ENCODE measurements around the gene GALT. TPM values are rescaled to one million over a fixed set of nuclear protein-coding genes. Genes with fewer than 3 reads are reported as not detected.

GALT gene
- total and polyA plus RNA-seq, 4 donors: 58.6 to 196 (median 115) TPM

- Histone ChIP-seq H3K27ac (ENCODE audit: low read depth in 1 of 2, low read length in 2 of 2) (peak overlapping the region; percentile 86 to 91), H3K27me3 (ENCODE audit: control insufficient read depth in 4 of 4, insufficient read depth in 4 of 4, low read length in 3 of 4) (no peaks in the 10 kb centered on the region)
Measured at GRCh38 chr9:34630402-34631154, 15.9 kb upstream of the GALT start.

More at GRCh38 chr9:34630402-34631154, 15.9 kb upstream of the GALT start:
- Histone ChIP-seq H3K9ac (ENCODE audit: low read depth in 1 of 2, low read length in 2 of 2) (peak overlapping the region in 1 of 2 donors; percentile 21), H3K9me3 (ENCODE audit: control insufficient read depth in 4 of 4, low read length in 3 of 4) (no peaks in the 10 kb centered on the region), H3K4me3 (ENCODE audit: low read depth in 1 of 3, low read length in 3 of 3) (peak overlapping the region; percentile 10 to 52 (median 36)), H3K4me1 (ENCODE audit: control insufficient read depth in 4 of 4, insufficient read depth in 4 of 4, low read length in 3 of 4) (peaks cover 6 to 74% (median 68%) of the 10 kb centered on the region in 4 donors), H3K36me3 (ENCODE audit: control insufficient read depth in 4 of 4, insufficient read depth in 3 of 4, low read depth in 1 of 4, low read length in 3 of 4) (peaks cover 0 to 4% (median 2%) of the 10 kb centered on the region in 4 donors)
- WGBS: 10% methylated on average over 5 of the region's 5 CpGs
- no peak for DNase-seq (ENCODE audit: low spot score)
- peak in 1 of 2 donors; percentile 27 for TF ChIP-seq GABPA (IDR thresholded peaks at IDR 0.05 in 1 of 2, conservative IDR thresholded peaks at IDR 0.05 in 1 of 2)
- TF ChIP-seq CTCF (IDR thresholded peaks at IDR 0.05; ENCODE audit: low read depth, low read length, missing input control): no peak
- no peak for TF ChIP-seq FOXA2 (IDR thresholded peaks at IDR 0.05)
- TF ChIP-seq RXRA (IDR thresholded peaks at IDR 0.05): peak; percentile 18 to 52
- TF ChIP-seq HNF4A (conservative IDR thresholded peaks at IDR 0.05): peak; percentile 76 to 80
- TF ChIP-seq FOXA1 (IDR thresholded peaks at IDR 0.05): no peak
- TF ChIP-seq ZBTB33 (IDR thresholded peaks at IDR 0.05): no peak
- peak; percentile 11 for TF ChIP-seq HNF4G (IDR thresholded peaks at IDR 0.05)
- TF ChIP-seq YY1 (IDR thresholded peaks at IDR 0.05): peak; percentile 29
- no peak for TF ChIP-seq ATF3 (IDR thresholded peaks at IDR 0.05)
- TF ChIP-seq REST (IDR thresholded peaks at IDR 0.05): peak; percentile 52
- TF ChIP-seq EGR1 (IDR thresholded peaks at IDR 0.05; ENCODE audit: low read depth in 2 of 2): no peak
- no peak for TF ChIP-seq RAD21 (IDR thresholded peaks at IDR 0.05)
- TF ChIP-seq MAX (IDR thresholded peaks at IDR 0.05): no peak
- TF ChIP-seq TAF1 (conservative IDR thresholded peaks at IDR 0.05): no peak
- TF ChIP-seq SP1 (IDR thresholded peaks at IDR 0.05): peak; percentile 78
- TF ChIP-seq JUND (IDR thresholded peaks at IDR 0.05): peak in 1 of 2 donors; percentile 22
- TF ChIP-seq NR2F2 (IDR thresholded peaks at IDR 0.05): no peak

Measured in liver (tissue), 9 donors.